Thoracic aorta (tissue), 2 donors: ENCODE measurements around the gene FAM171A1. TPM values are rescaled to one million over a fixed set of nuclear protein-coding genes. Genes with fewer than 3 reads are reported as not detected.

Experiments used
- ATAC-seq: fragments of 150-250 bp; one replicate; pipeline ENCODE4 v1.8.0; 2017; ENCODE audit warnings: low read depth; ENCODE audit not compliant: insufficient number of reproducible peaks, low FRiP score
- DNase-seq: peaks from one replicate; pipeline ENCODE4 v3.0.0-alpha.2; 2020; ENCODE audit warnings: low spot score
- H3K27ac ChIP-seq, 2 donors: fragments of 200-600 bp; sonication (generic); 1 replicate in 1 of 2; 2 replicates in 1 of 2; pipeline ENCODE4 v1.5.1; 2016; ENCODE audit warnings: mild to moderate bottlenecking in 2 of 2, moderate library complexity in 2 of 2
- H3K27me3 ChIP-seq: fragments of 200-600 bp; sonication (generic); replicated peaks from 2 replicates; pipeline ENCODE4 v1.6.0; 2016; ENCODE audit warnings: mild to moderate bottlenecking; ENCODE audit not compliant: insufficient read depth
- H3K36me3 ChIP-seq: fragments of 200-600 bp; sonication (generic); one replicate; pipeline ENCODE4 v1.5.1; 2016
- H3K4me1 ChIP-seq, 2 donors: fragments of 200-600 bp; sonication (generic); 1 replicate in 1 of 2; 2 replicates in 1 of 2; pipeline versions ENCODE4 v1.5.1 to v1.6.0; 2016; ENCODE audit warnings: low read depth in 2 of 2, mild to moderate bottlenecking in 1 of 2; ENCODE audit not compliant: control insufficient read depth in 1 of 2
- H3K4me3 ChIP-seq: fragments of 200-600 bp; sonication (generic); 2 replicates; pipeline ENCODE4 v1.5.1; 2016; ENCODE audit warnings: mild to moderate bottlenecking
- H3K9me3 ChIP-seq: fragments of 200-600 bp; sonication (generic); 2 replicates; pipeline ENCODE4 v1.5.1; 2016
- total RNA-seq, 2 donors: library from RNA; depleted of rRNA; stranded (reverse); fragments of >200 nt; gene quantifications; one replicate each; pipeline versions ENCODE4 v1.1.0 to v1.2.3, GENCODE V29; 2016
- TF ChIP-seq, protein P1 (sequence below): fragments of 200-600 bp; sonication (generic); IDR thresholded peaks from one replicate; pipeline ENCODE4 v1.5.1; 2019; ENCODE audit warnings: antibody characterized with exemption

FAM171A1 gene
- total RNA-seq, 2 donors from 2014 or later, result 14.8 to 28.7 TPM

DNA sequence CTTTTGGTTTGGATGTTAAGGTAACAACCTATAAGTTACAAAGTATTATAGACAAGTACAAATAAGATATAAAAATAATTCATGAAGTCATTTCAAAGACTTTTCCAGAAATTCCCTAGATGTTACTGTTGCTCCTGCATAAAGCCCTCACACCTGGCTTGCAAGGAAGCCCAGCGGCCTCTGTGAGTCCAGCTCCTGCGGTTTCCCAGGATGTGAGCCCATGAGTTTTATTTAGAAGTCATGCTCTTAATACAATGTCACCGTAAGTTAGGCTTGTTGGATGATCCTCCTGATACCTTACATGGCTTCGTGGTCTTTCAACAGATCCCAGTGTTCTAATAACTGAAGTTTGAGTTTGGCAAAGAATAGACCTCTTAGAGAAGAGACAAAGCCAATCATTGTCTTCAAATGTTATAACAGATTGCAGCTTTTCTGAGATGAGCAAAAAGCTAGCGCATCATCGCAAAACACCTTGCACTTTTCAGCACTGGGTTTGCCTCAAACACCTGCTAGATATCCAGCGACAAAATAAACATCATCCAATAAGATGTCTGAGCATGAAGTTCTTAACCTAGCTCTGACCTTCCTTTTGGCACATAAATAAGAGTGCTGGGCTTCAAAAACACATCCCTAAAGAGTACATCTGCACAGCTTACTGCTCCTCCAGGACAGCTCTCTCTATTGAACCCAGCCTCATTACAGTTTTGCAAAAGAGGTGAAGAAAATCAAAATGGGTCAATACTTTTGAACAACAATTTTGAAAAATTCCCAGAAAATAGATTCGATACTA is 3.6 kb downstream of the FAM171A1 start:
- TF ChIP-seq, protein P1, sequence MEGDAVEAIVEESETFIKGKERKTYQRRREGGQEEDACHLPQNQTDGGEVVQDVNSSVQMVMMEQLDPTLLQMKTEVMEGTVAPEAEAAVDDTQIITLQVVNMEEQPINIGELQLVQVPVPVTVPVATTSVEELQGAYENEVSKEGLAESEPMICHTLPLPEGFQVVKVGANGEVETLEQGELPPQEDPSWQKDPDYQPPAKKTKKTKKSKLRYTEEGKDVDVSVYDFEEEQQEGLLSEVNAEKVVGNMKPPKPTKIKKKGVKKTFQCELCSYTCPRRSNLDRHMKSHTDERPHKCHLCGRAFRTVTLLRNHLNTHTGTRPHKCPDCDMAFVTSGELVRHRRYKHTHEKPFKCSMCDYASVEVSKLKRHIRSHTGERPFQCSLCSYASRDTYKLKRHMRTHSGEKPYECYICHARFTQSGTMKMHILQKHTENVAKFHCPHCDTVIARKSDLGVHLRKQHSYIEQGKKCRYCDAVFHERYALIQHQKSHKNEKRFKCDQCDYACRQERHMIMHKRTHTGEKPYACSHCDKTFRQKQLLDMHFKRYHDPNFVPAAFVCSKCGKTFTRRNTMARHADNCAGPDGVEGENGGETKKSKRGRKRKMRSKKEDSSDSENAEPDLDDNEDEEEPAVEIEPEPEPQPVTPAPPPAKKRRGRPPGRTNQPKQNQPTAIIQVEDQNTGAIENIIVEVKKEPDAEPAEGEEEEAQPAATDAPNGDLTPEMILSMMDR, result no peak
- Histone ChIP-seq H3K27ac (no peak overlapping the region), H3K27me3 (no peaks in the 10 kb centered on the region), H3K36me3 (no peaks in the 10 kb centered on the region), H3K9me3 (no peaks in the 10 kb centered on the region), H3K4me1 (peaks cover 0 to 14% of the 10 kb centered on the region in 2 donors), H3K4me3 (no peak overlapping the region)
- ATAC-seq (no peak), DNase-seq (no peak)

GRCh38 chr10:15365692-15366091 is 5.4 kb downstream of the FAM171A1 start:
- Histone ChIP-seq H3K4me3 (no peak overlapping the region), H3K27ac (no peak overlapping the region), H3K36me3 (no peaks in the 10 kb centered on the region), H3K27me3 (no peaks in the 10 kb centered on the region), H3K9me3 (no peaks in the 10 kb centered on the region), H3K4me1 (peaks cover 0 to 9% of the 10 kb centered on the region in 2 donors)
- no peak for DNase-seq
- TF ChIP-seq, protein P1, result no peak
- no peak for ATAC-seq

DNA sequence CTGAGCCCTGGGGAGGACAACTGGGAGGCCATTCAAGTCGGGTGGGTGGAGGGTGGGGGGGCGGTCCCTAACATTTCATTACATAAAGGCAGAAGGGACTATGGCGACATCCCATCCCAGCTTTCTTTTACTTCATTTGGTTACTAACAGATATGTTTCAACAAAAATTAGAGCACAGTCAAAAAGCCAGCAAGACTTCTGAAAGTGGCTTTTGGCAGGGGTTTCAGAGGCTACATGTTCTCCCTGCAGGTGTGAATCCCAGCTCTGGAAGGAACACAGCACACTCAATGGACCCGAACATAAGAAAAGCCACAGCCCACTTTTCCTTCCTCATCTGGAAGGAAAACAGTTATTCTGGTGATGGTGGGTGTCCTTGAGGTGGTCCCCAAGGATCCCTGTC is 7.1 kb downstream of the FAM171A1 start:
- H3K4me3 ChIP-seq, result no peak overlapping the region
- TF ChIP-seq, protein P1, result no peak
- no peak overlapping the region for H3K27ac ChIP-seq
- ATAC-seq (no peak), DNase-seq (no peak)
- no peaks in the 10 kb centered on the region for H3K9me3 ChIP-seq
- no peaks in the 10 kb centered on the region for H3K27me3 ChIP-seq
- no peaks in the 10 kb centered on the region for H3K4me1 ChIP-seq
- H3K36me3 ChIP-seq, result no peaks in the 10 kb centered on the region

DNA sequence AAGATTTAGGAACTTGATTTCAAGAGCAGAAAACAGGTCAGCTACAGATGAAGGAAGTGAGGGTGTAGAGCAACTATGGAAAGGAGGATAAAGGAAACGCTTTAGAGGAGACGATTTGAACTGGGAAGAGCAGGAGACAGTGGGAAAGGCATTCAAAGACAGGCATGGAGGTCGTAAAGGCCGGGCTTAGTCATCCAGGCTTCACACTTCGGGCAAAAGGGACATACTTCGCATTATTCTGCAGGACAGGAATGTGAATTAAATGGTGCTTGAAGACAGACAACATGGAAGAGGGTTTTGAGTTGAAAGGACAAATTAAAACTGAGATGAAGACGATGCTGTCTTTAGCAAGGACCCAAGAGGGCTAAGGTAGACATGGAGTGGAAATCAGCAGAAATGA is 8.1 kb downstream of the FAM171A1 start:
- Histone ChIP-seq H3K9me3 (no peaks in the 10 kb centered on the region), H3K4me3 (no peak overlapping the region), H3K27me3 (no peaks in the 10 kb centered on the region), H3K27ac (no peak overlapping the region), H3K4me1 (no peaks in the 10 kb centered on the region), H3K36me3 (no peaks in the 10 kb centered on the region)
- no peak for ATAC-seq
- TF ChIP-seq, protein P1, result no peak
- DNase-seq, result no peak

DNA sequence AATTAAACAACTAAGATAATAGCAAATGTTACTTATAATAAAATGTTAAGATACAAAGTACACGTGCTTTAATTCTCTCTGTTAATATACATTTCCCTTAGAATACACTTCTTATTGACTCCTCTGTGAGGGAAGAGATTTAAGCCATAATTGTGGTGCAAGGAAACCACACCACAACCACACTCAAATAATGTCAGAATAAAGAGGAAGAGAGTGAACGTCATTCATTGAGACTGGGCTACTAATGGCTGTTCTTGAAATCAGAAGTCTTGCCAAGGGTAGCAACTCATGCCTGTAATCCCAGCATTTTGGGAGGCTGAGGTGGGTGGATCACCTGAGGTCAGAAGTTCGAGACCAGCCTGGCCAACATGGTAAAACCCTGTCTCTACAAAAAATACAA is 10.0 kb downstream of the FAM171A1 start:
- TF ChIP-seq, protein P1, result no peak
- no peak overlapping the region for H3K27ac ChIP-seq
- H3K36me3 ChIP-seq, result no peaks in the 10 kb centered on the region

More for the DNA sequence above, 10.0 kb downstream of the FAM171A1 start:
- DNase-seq (no peak), ATAC-seq (no peak)
- H3K9me3 ChIP-seq, result no peaks in the 10 kb centered on the region
- H3K27me3 ChIP-seq, result no peaks in the 10 kb centered on the region
- H3K4me3 ChIP-seq, result no peak overlapping the region
- H3K4me1 ChIP-seq, result no peaks in the 10 kb centered on the region
